Chondrocyte (in vitro differentiated cells): Measurements from ENCODE around the gene TBC1D3K. TPM values are rescaled to one million over a fixed set of nuclear protein-coding genes. Genes with fewer than 3 reads are reported as not detected.
"Not testable (repeated sequence)": the region's sequence is repeated elsewhere in the genome, so short reads cannot be mapped to it uniquely, and the experiment has no call there.

Experiments used
- DNase-seq: peaks from one replicate; pipeline ENCODE4 v3.0.0; 2021; ENCODE audit warnings: mixed read lengths, low spot score
- H3K27ac Mint-ChIP-seq: one replicate; pipeline ENCODE4 v1.8.0; 2021; ENCODE audit warnings: mild to moderate bottlenecking, moderate library complexity, mixed read lengths; ENCODE audit not compliant: unreplicated experiment
- H3K27me3 Mint-ChIP-seq: 2 replicates; pipeline ENCODE4 v1.8.0; 2021; ENCODE audit warnings: low read depth, mixed read lengths
- H3K36me3 Mint-ChIP-seq: 2 replicates; pipeline ENCODE4 v1.8.0; 2021; ENCODE audit warnings: low read depth, mixed read lengths
- H3K4me1 Mint-ChIP-seq: 2 replicates; pipeline ENCODE4 v1.8.0; 2021; ENCODE audit warnings: low read depth, mild to moderate bottlenecking, mixed read lengths
- H3K4me3 Mint-ChIP-seq: one replicate; pipeline ENCODE4 v1.8.0; 2021; ENCODE audit warnings: mild to moderate bottlenecking, moderate library complexity, mixed read lengths; ENCODE audit not compliant: unreplicated experiment
- H3K9me3 Mint-ChIP-seq: 2 replicates; pipeline ENCODE4 v1.8.0; 2021; ENCODE audit warnings: low read depth, mixed read lengths
- long read RNA-seq: library from polyadenylated mRNA; stranded (forward); transcript quantifications from one replicate; pipeline ENCODE4 v2.0.0, GENCODE V29; 2021
- total RNA-seq: library from RNA; stranded (reverse); gene quantifications from 3 replicates; pipeline ENCODE4 v1.2.1, GENCODE V29; 2021
- TF ChIP-seq, protein P1 (sequence below): fragments of 200-600 bp; sonication (generic); IDR thresholded peaks from 2 replicates; pipeline ENCODE4 v1.5.0; 2021; ENCODE audit warnings: antibody characterized with exemption, mild to moderate bottlenecking, moderate library complexity

Gene TBC1D3K
- total RNA-seq: not detected in 3 replicates
- long read RNA-seq: 0 reads

DNA sequence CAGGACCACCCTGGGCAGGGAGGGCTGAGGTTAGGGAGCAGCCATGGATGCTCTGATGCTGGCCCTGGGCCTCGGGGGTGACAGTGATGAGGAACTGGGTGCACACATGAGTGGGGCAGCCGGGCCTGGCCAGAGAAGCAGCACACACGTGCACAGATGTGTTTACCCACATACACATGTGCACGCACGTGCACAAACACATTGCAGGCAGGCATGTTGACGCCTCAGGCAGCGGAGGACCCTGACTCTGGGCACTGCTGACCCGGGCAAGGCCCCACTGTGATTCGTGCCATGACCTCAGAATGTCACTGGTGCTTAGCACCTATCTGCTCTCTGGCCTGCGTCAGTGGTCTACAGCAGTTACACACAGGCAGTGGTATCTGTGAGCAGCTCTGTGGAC is at the start of gene TBC1D3K:
Gene TBC1D3K (plus strand): TSS at position 301 of the 400 bp plus-strand sequence. CDS start 1,585 bp downstream, outside the sequence.
- H3K9me3 Mint-ChIP-seq, DNase-seq, H3K4me1 Mint-ChIP-seq, H3K4me3 Mint-ChIP-seq, H3K36me3 Mint-ChIP-seq, H3K27me3 Mint-ChIP-seq, H3K27ac Mint-ChIP-seq: not testable (repeated sequence)

DNA sequence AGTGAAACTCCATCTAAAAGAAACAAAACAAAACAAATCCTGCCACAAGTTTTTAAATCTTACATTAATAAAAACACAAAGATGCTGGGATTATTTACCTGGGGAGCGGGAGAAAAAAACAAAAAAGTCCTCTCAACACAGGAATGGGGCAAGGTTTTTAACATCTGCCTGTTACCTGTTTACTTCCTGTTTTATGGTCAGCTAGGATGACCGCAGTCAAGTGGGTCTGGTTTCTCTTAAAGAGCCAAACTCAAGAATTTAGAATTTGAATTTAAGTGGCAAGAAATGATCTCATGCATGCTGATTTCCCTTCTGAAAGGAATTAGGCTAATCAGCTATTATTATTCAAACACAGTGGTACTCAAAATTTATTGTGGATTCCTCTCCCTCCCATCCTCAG is 39.7 kb upstream of the TBC1D3K start:
- DNase-seq: no peak
- TF ChIP-seq, protein P1, sequence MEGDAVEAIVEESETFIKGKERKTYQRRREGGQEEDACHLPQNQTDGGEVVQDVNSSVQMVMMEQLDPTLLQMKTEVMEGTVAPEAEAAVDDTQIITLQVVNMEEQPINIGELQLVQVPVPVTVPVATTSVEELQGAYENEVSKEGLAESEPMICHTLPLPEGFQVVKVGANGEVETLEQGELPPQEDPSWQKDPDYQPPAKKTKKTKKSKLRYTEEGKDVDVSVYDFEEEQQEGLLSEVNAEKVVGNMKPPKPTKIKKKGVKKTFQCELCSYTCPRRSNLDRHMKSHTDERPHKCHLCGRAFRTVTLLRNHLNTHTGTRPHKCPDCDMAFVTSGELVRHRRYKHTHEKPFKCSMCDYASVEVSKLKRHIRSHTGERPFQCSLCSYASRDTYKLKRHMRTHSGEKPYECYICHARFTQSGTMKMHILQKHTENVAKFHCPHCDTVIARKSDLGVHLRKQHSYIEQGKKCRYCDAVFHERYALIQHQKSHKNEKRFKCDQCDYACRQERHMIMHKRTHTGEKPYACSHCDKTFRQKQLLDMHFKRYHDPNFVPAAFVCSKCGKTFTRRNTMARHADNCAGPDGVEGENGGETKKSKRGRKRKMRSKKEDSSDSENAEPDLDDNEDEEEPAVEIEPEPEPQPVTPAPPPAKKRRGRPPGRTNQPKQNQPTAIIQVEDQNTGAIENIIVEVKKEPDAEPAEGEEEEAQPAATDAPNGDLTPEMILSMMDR: no peak
- Mint-ChIP-seq H3K9me3 (peaks cover 11% of the 10 kb centered on the region), H3K27me3 (no peaks in the 10 kb centered on the region), H3K36me3 (no peaks in the 10 kb centered on the region), H3K4me1 (no peaks in the 10 kb centered on the region), H3K4me3 (no peak overlapping the region), H3K27ac (no peak overlapping the region)

DNA sequence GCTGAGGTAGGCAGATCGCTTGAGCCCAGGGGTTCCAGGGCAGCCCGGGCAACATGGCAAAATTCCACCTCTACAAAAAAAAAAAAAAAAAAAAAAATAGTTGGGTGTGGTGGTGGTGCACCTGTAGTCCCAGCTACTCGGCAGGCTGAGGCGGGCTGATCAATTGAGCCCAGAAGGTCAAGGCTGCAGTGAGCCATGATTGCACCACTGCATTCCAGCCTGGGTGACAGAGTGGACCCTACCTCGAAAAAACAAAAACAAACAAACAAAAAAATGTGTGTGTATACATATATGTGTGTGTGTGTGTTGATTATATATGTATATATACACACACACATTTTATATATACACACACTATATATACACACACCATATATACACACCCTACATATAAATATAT is 39.1 kb upstream of the TBC1D3K start:
- Mint-ChIP-seq H3K9me3 (peaks cover 11% of the 10 kb centered on the region), H3K36me3 (no peaks in the 10 kb centered on the region), H3K27me3 (no peaks in the 10 kb centered on the region), H3K27ac (no peak overlapping the region), H3K4me1 (no peaks in the 10 kb centered on the region), H3K4me3 (no peak overlapping the region)
- DNase-seq: no peak
- TF ChIP-seq, protein P1: no peak

DNA sequence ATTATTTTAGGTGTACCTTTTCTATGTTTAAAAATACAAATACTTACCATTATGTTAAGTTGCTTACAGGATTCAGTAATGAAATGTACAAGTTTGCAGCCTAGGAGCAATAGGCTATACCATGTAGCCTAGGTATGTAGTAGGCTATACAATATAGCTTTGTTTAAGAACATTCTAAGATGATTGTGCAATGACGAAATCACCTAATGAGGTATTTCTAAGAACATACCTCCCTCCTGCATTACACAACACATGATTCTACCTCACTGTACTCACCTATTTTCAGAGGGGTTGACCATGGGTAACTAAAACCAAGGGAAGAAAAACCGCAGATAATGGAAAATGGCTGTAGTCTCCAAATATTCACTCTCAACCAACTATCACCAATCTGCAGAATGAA is 35.3 kb upstream of the TBC1D3K start:
- no peaks in the 10 kb centered on the region for H3K36me3 Mint-ChIP-seq
- no peak overlapping the region for H3K27ac Mint-ChIP-seq
- TF ChIP-seq, protein P1: no peak
- no peaks in the 10 kb centered on the region for H3K4me1 Mint-ChIP-seq
- DNase-seq: no peak
- peaks cover 11% of the 10 kb centered on the region for H3K9me3 Mint-ChIP-seq
- H3K27me3 Mint-ChIP-seq: no peaks in the 10 kb centered on the region
- H3K4me3 Mint-ChIP-seq: no peak overlapping the region

DNA sequence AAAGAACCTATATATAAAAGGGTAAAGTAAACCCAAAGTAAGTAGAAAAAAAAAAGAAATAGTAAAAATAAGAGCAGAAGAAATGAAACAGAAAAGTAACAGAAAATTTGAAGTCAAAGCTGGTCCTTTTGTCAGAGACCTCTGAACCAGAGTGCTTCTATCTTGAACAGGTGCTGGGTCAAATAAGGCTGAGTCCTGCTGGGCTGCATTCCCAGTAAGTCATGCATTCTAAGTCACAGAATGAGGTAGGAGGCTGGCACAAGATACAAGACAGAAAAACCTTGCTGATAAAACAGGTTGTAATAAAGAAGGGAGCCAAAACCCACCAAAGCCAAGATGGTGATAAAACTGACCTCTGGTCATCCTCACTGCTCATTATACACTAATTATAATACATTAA is 27.3 kb upstream of the TBC1D3K start:
- H3K27ac Mint-ChIP-seq, H3K4me3 Mint-ChIP-seq, H3K27me3 Mint-ChIP-seq, H3K4me1 Mint-ChIP-seq, DNase-seq, H3K36me3 Mint-ChIP-seq, H3K9me3 Mint-ChIP-seq: not testable (repeated sequence)

Other genes with a start within 250 kb of the TBC1D3K start
- 3.6 to 10.5 TPM (median 10.1 TPM) in 3 replicates for gene HNF1B, start 179.4 kb upstream of the TBC1D3K start, total RNA-seq
- 16.6 to 20.0 TPM (median 19.6 TPM) in 3 replicates for gene TBC1D3L, start 64.6 kb downstream of the TBC1D3K start, total RNA-seq
- gene TBC1D3D, start 79.6 kb downstream of the TBC1D3K start, total RNA-seq: 0.27 TPM in 1 of 3 replicates, not detected in the others
- gene TBC1D3C, start 144.2 kb downstream of the TBC1D3K start, total RNA-seq: not detected in 3 replicates
- gene TBC1D3E, start 203.5 kb downstream of the TBC1D3K start, total RNA-seq: not detected in 3 replicates